HG03432 (cell line): ENCODE measurements around the gene RAB37.

Experiments
- ATAC-seq: cut with Tn5 transposase; IDR thresholded peaks from one replicate; pipeline ENCODE4 v1.9.1; 2021; ENCODE audit warnings: mild to moderate bottlenecking, moderate library complexity; ENCODE audit not compliant: unreplicated experiment

Gene RAB37

GRCh38 chr17:74760404-74761105, 23.5 kb downstream of the RAB37 start:
- ATAC-seq, result no peak

- ATAC-seq, result no peak
Observed at GRCh38 chr17:74761419-74761818, 24.4 kb downstream of the RAB37 start.

- ATAC-seq, result no peak
Observed at GRCh38 chr17:74761931-74762330, 24.9 kb downstream of the RAB37 start.

- ATAC-seq, result no peak
Observed at GRCh38 chr17:74763565-74764387, 26.7 kb downstream of the RAB37 start.

GRCh38 chr17:74764751-74765286, 27.8 kb downstream of the RAB37 start:
- ATAC-seq, result no peak

GRCh38 chr17:74766413-74766812, 29.4 kb downstream of the RAB37 start:
- ATAC-seq, result no peak

GRCh38 chr17:74767111-74767516, 30.1 kb downstream of the RAB37 start:
- ATAC-seq, result no peak

- no peak for ATAC-seq
Observed at GRCh38 chr17:74768069-74768762, 31.2 kb downstream of the RAB37 start.

GRCh38 chr17:74768763-74769114, 31.7 kb downstream of the RAB37 start:
- no peak for ATAC-seq

- no peak for ATAC-seq
Observed at GRCh38 chr17:74769266-74769855, 32.3 kb downstream of the RAB37 start.

- ATAC-seq, result no peak
Observed at GRCh38 chr17:74769856-74770497, 32.9 kb downstream of the RAB37 start.

GRCh38 chr17:74770498-74771318, 33.7 kb downstream of the RAB37 start:
- no peak for ATAC-seq

GRCh38 chr17:74771319-74771914, 34.4 kb downstream of the RAB37 start:
- ATAC-seq, result no peak

GRCh38 chr17:74772053-74772452, 35.0 kb downstream of the RAB37 start:
- ATAC-seq, result no peak

GRCh38 chr17:74773414-74773813, 36.4 kb downstream of the RAB37 start:
- ATAC-seq, result no peak

- no peak for ATAC-seq
Observed at GRCh38 chr17:74773871-74774286, 36.8 kb downstream of the RAB37 start.

GRCh38 chr17:74775409-74776043, 38.5 kb downstream of the RAB37 start:
- no peak for ATAC-seq

GRCh38 chr17:74776044-74776962, 39.2 kb downstream of the RAB37 start, which contains the start of gene NAT9:
Gene NAT9 (minus strand): TSS chr17:74776345. CDS start chr17:74775698, 647 bp downstream.
- peak; percentile 78 for ATAC-seq
